Right lung (tissue), 5 donors: Measurements from ENCODE around the gene EPHA10. TPM values are rescaled to one million over a fixed set of nuclear protein-coding genes. Genes with fewer than 3 reads are reported as not detected.
"Not testable (repeated sequence)": the region's sequence is repeated elsewhere in the genome, so short reads cannot be mapped to it uniquely, and the experiment has no call there.

Experiments
- DNase-seq, 2 donors: peaks; one replicate each; pipeline ENCODE4 v3.0.0-alpha.2; 2013
- polyA plus RNA-seq, 5 donors: library from polyadenylated mRNA; unstranded; fragments of 120-200 nt; gene quantifications; one replicate each; pipeline versions ENCODE4 v1.2.1 to v1.2.3, GENCODE V29; 2013; ENCODE audit warnings: inconsistent platforms in 1 of 5, low replicate concordance in 1 of 5; ENCODE audit not compliant: insufficient read length in 5 of 5, insufficient read depth in 1 of 5

Gene EPHA10
- polyA plus RNA-seq, 5 donors = 0.14 to 0.30 (median 0.27) TPM

DNA sequence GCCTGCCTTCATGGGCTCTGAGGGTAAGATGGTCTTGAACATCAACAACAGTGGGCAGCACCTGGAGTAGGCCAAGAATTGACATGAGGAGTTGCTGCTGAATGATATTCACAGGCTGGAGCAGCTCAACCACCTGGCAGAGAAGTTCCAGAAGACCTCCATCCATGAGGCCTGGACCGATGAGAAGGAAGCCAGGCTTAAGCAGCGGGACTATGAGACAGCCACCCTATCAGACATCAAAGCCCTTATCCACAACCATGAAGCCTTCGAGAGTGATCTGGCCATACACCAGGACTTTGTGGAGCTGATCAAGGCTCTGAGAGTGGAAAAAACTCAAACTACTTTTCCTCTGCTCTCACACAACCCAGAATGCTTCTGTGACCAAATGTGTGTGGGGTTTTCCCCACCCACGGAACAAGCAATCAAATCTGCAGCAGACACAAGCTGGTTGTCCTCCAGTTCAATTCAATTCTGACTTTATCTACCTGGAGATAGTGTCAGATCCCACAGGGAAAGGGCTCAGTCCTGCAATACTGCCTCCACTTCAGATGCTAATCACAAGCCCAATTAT is 12.1 kb upstream of the EPHA10 start:
- DNase-seq = no peak

DNA sequence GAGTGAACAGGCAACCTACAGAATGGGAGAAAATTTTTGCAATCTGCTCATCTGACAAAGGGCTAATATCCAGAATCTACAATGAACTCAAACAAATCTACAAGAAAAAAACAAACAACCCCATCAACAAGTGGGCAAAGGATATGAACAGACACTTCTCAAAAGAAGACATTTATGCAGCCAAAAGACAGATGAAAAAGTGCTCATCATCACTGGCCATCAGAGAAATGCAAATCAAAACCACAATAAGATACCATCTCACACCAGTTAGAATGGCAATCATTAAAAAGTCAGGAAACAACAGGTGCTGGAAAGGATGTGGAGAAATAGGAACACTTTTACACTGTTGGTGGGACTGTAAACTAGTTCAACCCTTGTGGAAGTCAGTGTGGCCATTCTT is 6.5 kb upstream of the EPHA10 start:
- not testable (repeated sequence) for DNase-seq

DNA sequence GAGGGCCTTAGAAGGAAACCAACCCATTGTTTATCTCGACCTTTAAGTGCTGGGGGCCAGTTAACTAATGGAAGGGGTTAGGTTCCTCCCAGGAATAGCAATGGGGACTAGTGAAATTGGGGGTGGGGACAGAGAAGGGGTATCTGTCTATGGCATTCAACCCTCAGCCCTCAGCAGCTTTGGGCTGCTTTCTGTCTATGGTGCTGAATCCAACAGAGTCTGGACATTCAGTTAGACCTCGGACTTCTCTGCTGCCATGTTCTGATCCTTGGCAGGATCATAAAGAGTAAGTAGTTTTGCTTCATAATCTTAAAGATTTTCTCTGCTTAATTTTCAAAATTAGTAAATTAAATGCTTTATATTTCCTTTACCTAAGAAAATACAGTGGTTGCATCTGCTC is 2.6 kb upstream of the EPHA10 start:
- DNase-seq = no peak

DNA sequence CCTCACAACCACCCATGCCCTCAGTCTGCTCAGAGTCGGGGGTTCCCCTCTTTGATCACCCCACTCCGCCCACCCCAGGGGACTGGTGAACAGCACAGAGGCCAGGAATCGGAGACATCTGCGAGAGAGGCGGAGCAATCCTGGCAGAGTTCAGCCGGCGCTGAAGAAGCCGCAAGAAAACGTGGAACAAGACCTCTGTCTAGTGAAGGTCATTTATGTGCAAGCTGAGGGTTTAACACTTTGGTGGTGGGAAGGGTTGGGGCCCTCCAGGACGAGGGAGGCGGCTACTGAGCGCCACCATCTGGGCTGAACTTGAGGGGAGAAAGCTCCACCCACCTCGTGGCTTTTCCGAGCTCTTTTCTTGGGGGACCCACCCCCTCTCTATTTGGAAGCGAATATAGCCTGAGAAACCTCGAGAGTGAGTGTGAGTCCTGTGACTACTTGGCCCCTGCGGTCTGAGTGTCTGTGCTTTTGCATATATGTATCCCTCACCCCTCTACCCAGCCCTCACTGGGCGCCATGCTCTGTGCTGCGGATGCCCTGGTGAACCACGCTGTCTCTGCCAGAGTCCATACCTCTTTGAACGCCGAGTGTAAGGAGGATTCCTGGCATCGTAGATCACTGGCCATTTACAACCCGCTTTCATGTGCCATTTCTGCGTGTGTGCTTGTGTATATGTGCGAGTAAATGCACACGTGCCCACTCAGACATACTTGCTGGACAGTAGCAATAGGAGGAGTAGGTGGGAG is 1.2 kb upstream of the EPHA10 start:
- DNase-seq = no peak

DNA sequence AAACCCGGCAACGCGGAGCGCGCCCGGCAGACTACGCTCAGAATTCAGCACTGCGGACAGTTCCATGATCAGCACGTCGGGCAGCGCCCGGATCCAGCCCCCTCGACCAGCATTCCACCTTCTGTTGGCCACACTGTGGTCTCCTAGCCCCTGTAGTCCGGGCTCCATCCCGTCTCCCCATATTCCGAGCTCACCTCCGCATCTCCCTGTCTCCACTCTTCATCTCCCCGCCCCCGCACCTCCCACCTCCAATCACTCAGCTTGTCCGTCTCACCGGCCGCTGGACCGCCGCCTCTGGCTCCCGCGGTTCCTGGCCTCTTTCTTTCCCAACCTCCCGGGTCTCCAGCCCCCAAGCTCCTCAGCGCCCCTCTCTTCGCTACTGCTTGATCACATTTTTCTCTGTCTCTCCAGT is 500 bp downstream of the EPHA10 start:
- peak; percentile 39 to 57 for DNase-seq

DNA sequence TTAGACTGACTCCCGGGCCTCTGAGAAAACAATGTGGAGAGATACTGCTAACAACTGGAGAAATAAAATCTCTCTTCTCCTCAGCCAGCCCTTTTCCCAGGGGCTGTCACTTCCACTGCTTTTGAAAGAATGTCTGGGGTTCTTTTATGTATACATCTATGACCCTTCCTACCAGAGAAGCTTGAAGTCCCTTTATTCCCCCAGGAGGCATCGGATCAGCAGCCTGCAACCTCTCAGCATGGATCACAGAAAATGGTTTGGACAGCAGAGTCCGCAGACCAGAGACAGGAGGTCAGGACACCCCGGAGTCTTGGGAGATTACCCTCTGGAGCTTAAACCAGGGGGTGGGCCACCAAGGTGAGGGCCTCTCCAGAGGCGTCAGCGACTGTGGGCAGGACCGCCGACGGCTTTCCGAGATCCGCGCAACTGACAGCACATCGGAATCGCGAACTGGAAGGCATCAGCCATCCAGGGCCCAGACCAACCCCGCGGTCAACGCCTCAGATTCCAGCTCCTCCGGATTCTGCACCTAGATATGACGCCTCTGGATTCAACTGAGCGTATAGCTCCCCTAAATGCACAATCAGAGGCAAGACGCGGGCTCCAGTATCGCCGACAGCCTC is 1.0 kb downstream of the EPHA10 start:
- no peak for DNase-seq

DNA sequence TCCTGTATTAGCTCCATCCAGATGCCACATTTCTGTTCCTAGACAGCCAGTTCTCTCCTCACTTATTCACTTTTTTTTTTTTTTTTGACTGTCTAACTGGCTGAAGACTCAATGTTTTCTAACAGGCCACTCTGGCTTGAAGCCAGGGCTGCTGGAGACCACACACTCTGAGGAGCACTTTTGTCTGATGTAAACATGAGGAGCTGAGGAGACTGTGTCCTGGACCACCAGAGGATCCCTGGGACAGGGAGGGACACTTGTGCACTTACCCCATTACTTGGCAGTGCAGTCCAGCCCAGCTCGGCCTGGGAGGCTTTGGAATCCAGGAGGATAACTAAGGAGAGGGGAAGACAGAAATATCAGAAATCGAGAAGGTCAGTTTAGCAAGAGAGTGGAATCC is 2.4 kb downstream of the EPHA10 start:
- DNase-seq = no peak

DNA sequence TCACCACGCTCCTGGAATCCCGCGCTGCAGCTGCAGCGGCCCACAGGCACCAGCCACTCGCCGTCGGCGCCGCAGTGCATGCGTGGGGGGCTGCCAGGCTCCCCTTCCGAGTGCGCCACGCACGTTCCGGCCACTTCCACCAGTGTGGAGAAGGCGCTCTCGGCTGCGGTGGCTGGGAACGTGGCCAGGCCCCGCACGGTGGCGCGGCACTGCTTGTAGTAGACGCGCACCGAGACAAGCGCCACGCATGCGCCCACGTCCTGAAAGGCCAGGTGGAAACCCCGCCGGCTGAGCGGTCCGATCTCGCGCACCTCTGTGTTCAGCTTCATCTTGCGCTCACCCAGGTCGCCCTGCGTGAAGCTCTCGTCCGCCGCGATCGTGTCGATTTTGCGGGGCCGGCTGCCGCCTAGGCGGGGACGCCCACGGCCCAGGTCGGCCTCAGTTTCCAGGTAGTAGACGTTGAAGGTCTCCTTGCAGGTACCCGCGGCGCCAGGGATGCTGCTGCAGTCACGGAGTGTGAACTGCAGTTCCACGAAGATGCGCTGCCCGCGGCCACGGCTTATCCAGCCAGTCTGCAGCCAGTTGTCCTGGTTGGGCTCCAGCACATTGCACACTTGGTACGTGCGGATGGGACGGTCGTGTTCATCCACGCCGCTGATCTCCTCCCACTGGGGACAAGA is 3.4 kb downstream of the EPHA10 start:
- DNase-seq = no peak

DNA sequence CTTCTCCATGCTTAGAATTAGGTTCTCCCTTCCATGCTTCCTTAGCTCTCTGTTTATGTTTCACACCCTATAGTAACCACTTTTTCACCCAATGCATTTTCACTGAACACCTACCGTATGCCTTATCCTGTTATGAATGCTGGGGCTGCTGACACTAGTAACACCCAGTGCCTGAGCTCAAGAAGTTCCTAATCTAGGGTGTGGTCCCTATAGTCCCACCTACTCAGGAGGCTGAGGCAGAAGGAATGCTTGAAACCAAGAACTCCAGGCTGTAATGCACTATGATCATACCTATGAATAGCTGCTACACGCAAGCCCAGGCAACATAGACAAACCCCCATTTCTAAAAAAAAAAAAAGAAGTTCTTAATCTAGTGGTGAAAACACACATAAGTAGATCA is 5.5 kb downstream of the EPHA10 start:
- DNase-seq = no peak

DNA sequence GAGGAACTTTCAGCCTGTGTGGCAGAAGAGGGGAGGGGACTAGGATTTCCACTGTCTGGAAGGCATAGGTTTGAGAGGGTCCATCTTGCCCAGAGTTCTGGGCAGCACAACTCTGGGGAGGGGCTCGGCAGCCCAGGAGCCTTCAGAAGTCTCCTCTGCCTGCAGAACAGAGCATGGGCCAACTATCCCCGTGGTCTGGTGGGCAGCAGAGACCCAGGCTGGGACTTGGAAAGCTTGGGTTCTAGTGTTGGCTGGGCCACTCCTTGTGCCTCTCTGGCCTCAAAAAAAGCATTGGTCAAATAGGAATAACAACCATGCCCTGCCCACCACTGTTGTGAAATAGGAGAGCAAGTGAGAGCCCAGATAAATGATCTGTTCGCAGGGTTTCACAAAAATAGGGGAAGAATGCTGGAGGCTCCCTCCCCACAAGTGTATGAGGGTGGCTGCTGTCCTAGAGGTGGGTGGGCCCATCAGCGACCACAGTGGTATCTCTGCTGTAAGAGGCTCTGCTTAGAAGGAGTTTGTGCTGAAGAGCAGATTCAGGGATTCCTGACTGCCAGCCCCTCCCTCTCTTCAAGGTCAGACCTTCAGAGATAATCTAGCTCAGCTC is 8.9 kb downstream of the EPHA10 start:
- DNase-seq = no peak

DNA sequence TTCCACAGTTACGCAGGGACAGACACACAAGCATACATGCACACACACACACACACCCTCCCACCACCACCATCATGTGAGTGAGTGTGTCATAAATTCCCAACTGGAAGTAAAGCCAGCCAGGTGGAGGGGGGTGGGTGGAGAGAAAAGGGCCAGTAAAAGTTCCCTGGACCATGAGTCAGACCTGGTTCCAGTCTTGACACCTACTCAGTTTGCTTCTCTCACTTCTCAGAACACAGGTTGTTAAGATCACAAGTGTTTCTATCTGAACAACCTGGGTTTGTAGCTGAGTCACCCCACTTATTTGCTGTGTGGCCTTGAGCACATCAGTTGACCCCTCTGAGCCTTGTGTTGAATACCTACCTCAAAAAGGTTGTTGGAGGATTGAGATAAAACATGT is 9.6 kb downstream of the EPHA10 start:
- no peak for DNase-seq

DNA sequence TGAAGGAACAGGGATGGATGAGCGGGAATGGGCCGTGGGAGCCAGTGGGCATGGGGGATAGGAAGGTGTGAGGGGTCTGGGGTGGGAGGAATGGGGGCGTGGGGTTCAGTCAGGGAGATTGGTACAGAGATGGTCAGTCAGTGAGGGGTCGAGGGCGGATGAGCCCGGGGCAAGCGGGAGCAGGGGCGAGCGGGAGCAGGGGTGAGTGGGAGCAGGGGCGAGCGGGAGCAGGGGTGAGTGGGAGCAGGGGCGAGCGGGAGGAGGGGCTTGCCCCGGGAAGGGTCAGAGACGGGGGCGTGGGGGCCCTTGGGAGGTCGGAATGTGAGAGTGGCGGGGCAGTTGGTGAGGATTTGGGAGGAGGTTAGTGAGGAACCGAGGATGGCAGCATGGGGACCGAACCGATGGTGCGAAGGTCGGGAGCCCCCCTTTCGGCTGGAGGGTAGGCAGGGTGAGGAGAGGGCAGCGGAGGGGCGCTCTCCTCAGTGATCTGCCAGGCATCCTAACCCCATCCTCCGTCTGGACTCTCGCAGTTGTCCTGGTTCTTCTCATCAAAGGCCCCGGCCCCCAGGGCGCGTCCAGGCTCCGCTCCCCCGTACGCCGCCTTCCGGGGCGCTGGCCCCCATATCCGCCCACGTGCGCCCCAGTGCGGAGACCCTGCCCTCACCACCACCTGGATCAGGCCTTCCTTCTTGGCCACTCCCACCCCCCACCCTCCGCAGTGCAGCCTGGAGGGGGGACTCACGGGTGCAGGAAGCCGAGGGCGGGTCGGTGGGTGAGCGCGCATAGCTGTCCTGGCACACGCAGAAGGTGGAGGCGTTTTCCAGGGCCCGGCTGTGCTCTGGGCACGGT is 11.2 kb downstream of the EPHA10 start:
- DNase-seq = no peak

DNA sequence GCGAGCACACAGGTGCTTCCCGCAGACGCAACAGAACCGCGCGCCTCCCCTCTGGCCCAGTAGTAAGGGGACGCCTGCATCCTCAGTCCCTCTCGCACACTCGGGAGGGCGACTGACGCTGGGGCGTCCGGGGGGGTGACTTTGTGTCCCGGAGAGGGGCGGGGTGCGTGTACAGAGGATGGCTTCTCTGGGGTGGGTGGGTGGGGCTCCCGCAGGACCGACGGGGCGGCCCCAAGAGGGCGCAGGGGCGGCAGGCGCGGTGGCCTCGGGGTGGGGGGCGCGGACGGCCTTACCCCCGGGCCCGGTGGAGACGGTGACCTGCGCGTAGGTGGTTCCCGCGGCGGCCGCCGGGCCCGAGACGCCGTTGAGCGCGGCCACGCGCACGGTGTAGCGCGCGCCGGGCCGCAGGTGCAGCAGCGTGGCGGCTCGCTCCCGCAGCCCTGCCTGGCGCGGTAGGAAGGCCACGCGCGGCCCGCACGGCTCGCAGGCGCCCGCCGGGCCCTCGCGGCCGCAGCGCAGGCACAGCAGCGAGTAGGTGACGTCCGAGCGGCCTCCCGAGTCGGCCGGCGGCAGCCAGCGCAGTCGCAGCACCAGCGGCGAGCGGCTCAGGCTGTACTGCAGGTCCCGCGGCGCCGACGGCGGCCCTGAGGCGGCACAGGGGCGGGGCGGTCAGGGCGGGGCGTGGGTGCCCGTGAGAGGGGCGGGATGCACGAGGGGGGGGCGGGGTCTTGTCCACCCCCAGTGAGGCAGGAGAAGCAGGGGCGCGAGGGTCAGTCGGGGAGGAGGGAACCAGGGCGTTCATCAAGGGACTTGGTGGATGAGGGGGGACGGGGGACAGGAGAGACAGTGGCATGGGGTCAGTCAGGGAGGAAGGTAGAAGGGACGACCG is 12.1 kb downstream of the EPHA10 start:
- DNase-seq = no peak

DNA sequence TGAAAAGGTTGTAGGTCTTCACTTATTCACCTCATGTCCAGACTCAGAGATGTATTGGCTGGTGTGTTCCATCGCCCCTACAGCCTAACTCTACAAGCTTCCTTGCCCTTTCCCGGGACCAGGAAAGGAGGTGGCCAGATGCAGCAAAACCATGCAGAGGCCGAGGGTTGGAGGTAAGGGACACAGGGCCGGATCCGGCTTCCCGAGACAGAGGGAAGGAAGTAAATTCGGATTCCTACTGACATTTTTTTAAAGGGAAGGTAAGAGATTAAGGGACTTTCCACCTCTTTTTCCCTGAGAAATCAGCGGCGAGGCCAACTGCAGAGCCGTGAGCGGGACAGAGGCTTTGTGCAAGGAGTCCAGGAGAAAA is 12.7 kb downstream of the EPHA10 start:
- DNase-seq = no peak

DNA sequence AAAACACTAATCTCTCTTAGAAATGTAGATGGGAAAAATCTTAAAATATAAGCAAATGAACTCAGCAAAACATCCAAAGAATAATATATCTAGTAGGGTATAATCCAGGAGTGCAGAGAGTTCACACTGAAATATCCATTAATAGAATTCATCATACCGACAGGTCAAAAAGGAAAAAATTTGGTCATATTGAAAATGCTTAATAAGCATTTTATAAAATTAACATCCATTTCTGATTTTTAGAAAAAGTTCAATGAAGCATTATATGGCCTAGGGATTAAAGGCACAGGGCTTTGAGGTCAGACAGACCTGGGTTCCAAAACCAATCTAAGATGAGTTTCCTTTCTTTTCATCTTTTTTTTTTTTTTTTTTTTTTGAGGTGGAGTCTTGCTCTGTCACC is 16.4 kb downstream of the EPHA10 start:
- no peak for DNase-seq

DNA sequence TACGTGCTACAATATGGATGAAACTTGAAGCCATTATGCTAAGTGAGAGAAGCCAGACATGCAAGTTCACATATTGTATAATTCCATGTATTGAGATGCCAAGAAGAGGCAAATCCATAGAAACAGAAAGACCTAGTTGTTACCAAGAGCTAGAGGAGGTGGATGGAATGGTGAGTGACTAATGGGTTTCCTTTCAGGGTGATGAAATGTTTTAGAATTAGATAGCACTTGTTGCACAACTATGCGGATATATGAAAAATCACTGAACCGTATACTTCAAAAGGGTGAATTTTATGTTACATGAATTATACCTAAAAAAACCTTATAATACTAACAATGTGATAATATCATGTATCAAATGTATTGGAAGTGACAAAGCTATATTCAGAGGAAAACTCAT is 18.1 kb downstream of the EPHA10 start:
- DNase-seq = no peak

DNA sequence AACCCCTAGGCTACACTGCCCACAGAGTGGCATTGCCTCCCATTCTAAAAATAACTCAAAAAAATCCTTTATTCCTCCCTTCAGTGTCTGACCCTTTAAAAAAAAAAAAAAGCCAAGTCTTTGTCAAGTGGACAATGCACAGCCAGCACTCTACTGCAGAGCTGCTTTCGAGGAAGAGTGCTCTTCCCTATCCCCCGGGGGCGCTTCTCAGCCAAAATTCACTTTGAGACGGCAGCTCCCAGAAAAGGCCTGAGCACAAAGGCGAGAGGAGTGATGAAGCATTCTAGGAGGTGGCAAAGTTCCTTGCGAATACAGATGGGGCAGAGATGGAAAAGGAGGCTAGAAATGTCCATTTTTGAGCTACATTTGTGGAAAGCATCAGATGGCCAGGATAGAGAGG is 23.3 kb downstream of the EPHA10 start:
- no peak for DNase-seq

DNA sequence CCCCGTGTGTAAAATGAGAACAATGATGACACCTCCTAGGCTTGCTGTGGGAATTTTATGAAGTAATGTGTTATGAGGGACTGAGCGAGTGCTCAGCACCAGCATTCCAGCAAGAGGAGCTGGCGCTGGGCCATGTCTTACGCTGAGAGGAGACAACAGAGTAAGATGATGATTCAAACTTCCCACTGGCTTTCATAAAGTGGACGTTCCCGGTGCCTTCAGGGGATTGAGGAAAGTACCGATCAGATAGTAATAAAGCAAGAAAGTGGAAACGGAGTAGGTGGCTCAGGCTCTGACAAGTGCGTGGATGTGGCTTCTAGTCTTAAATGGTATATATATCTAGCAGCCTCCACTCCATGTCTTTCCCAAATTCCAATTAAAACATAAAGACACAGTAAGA is 23.8 kb downstream of the EPHA10 start:
- DNase-seq = no peak

DNA sequence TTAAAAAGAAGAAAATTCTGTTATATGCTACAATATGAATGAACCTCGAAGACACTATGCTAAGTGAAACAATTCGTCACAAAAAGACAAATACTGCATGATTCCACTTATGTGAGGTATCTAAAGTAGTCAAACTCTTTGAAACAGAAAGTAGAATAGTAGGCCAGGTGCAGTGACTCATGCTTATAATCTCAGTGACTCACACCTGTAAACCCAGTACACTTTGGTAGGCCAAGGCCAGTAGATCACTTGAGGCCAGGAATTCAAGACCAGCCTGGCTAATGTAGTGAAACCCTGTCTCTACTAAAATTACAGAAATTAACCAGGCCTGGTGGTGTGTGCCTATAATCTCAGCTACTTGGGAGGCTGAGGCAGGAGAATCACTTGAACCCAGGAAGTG is 25.7 kb downstream of the EPHA10 start:
- no peak for DNase-seq

DNA sequence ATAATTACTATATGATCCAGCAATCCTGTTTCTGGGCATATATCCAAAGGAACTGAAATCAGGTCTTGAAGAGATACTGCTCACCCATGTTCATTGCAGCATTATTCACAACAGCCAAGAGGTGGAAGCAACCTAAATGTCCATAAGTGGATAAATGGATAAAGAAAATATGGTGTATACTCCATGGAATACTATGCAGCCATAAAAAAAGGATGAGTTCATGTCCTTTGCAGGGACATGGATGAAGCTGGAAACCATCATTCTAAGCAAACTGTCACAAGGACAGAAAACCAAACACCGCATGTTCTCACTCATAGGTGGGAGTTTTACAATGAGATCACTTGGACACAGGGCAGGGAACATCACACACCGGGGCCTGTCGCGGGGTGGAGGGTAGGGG is 26.3 kb downstream of the EPHA10 start:
- not testable (repeated sequence) for DNase-seq
